GM21717 (cell line): ENCODE results near the gene E2F6.
"Not testable (repeated sequence)": the region's sequence is repeated elsewhere in the genome, so short reads cannot be mapped to it uniquely, and the experiment has no call there.

Experiments
- ATAC-seq: cut with Tn5 transposase; IDR thresholded peaks from one replicate; pipeline ENCODE4 v1.9.1; 2021; ENCODE audit warnings: mild to moderate bottlenecking, moderate library complexity; ENCODE audit not compliant: unreplicated experiment

Gene E2F6

GRCh38 chr2:11416931-11417330, 49.0 kb downstream of the E2F6 start:
- no peak for ATAC-seq

GRCh38 chr2:11416186-11416585, 49.8 kb downstream of the E2F6 start:
- ATAC-seq, result no peak

GRCh38 chr2:11414372-11415124, 51.4 kb downstream of the E2F6 start:
- no peak for ATAC-seq

- no peak for ATAC-seq
Observed at GRCh38 chr2:11412449-11412810, 53.5 kb downstream of the E2F6 start.

GRCh38 chr2:11411768-11412448, 54.1 kb downstream of the E2F6 start:
- no peak for ATAC-seq

- ATAC-seq, result no peak
Observed at GRCh38 chr2:11411244-11411643, 54.7 kb downstream of the E2F6 start.

GRCh38 chr2:11410101-11410500, 55.9 kb downstream of the E2F6 start:
- no peak for ATAC-seq

GRCh38 chr2:11409572-11409959, 56.4 kb downstream of the E2F6 start:
- ATAC-seq, result no peak

- no peak for ATAC-seq
Observed at GRCh38 chr2:11408959-11409571, 56.9 kb downstream of the E2F6 start.

GRCh38 chr2:11407413-11407812, 58.5 kb downstream of the E2F6 start:
- ATAC-seq, result no peak

GRCh38 chr2:11406958-11407381, 59.0 kb downstream of the E2F6 start:
- ATAC-seq, result no peak

GRCh38 chr2:11406267-11406957, 59.5 kb downstream of the E2F6 start:
- ATAC-seq, result no peak

- ATAC-seq, result no peak
Observed at GRCh38 chr2:11405599-11406266, 60.2 kb downstream of the E2F6 start.

GRCh38 chr2:11405074-11405406, 60.9 kb downstream of the E2F6 start:
- ATAC-seq, result not testable (repeated sequence)

- ATAC-seq, result no peak
Observed at GRCh38 chr2:11404376-11405073, 61.4 kb downstream of the E2F6 start.

- ATAC-seq, result no peak
Observed at GRCh38 chr2:11402436-11402835, 63.5 kb downstream of the E2F6 start.

- ATAC-seq, result no peak
Observed at GRCh38 chr2:11399438-11399762, 66.6 kb downstream of the E2F6 start.

GRCh38 chr2:11398750-11399437, 67.1 kb downstream of the E2F6 start:
- ATAC-seq, result no peak

- ATAC-seq, result no peak
Observed at GRCh38 chr2:11397513-11397912, 68.4 kb downstream of the E2F6 start.
